Measurements from ENCODE around the gene ZFYVE19.

Gene ZFYVE19

DNA sequence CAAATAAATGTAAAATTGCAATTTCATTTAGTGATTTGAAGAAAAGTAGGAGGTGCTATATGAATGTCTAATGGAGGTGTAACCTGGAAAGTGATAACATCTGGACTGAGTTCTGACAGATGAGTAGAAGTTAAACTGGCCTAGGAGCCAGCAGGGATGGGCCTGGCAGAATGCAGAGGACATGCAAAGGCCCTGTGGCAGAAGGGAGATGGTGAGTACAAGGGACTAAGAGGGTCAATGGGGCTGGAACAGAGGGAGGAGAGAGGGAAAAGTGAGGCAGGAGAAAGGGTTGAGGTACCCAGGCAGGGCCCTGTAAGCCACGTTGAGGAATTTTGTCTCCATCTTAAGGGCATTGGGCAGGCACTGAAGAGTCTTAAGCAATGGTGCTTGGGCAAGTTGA, 25.0 kb downstream of the ZFYVE19 start:
- DNase-seq = no peak
- H3K27ac ChIP-seq (ENCODE audit: insufficient read depth in 1 of 2, low read depth in 1 of 2, low read length in 2 of 2, poor library complexity in 1 of 2, severe bottlenecking in 2 of 2) = no peak overlapping the region
- ChIA-PET CTCF (interaction anchor here (0.9 kb wide), 1 partner anchor 47 kb away, joined by 3 read pairs; no protein-coding TSS in a partner anchor), POLR2A (no interaction called here)
- H3K4me1 ChIP-seq (ENCODE audit: control extremely low read depth in 1 of 4, control insufficient read depth in 4 of 4, insufficient read depth in 4 of 4, low read length in 3 of 4) = no peaks in the 10 kb centered on the region
- H3K9me3 ChIP-seq (ENCODE audit: control extremely low read depth in 1 of 5, control insufficient read depth in 4 of 5, insufficient read depth in 2 of 5, low read depth in 1 of 5, low read length in 4 of 5) = no peaks in the 10 kb centered on the region
- 100% methylated on average over 1 of the region's 1 CpG for WGBS (ENCODE audit: insufficient coverage)
- H3K36me3 ChIP-seq (ENCODE audit: control insufficient read depth in 4 of 4, insufficient read depth in 4 of 4, low read length in 3 of 4) = no peaks in the 10 kb centered on the region
- H3K27me3 ChIP-seq (replicated peaks in 2 of 5; ENCODE audit: control insufficient read depth in 4 of 5, insufficient read depth in 5 of 5, low read length in 4 of 5) = no peaks in the 10 kb centered on the region
- no peak overlapping the region for H3K4me3 ChIP-seq (ENCODE audit: control insufficient read depth in 1 of 7, extremely low read depth in 1 of 7, insufficient read depth in 4 of 7, low read depth in 2 of 7, low read length in 6 of 7)

DNA sequence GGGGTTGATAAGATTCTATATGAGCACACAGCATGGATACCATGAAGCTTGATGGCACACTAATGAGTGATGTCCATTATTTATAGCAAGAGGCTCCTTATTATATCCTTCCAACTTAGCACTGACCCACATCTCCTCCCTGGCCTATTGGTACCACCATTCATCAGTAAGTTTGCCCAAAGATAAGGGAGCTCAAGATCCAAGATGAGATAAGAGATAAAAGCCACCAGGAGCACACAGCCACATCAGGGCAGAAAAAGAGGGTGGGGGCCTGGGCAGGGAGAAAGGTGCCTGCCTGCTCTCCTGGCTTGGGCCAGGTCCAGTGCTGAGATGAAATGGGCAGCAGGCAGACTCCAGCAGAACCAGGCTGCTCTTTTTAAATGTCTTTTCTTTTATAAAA, 26.0 kb downstream of the ZFYVE19 start:
- Histone ChIP-seq H3K4me3 (ENCODE audit: control insufficient read depth in 1 of 7, extremely low read depth in 1 of 7, insufficient read depth in 4 of 7, low read depth in 2 of 7, low read length in 6 of 7) (no peak overlapping the region), H3K27ac (ENCODE audit: insufficient read depth in 1 of 2, low read depth in 1 of 2, low read length in 2 of 2, poor library complexity in 1 of 2, severe bottlenecking in 2 of 2) (no peak overlapping the region), H3K36me3 (ENCODE audit: control insufficient read depth in 4 of 4, insufficient read depth in 4 of 4, low read length in 3 of 4) (no peaks in the 10 kb centered on the region), H3K27me3 (replicated peaks in 2 of 5; ENCODE audit: control insufficient read depth in 4 of 5, insufficient read depth in 5 of 5, low read length in 4 of 5) (no peaks in the 10 kb centered on the region), H3K9me3 (ENCODE audit: control extremely low read depth in 1 of 5, control insufficient read depth in 4 of 5, insufficient read depth in 2 of 5, low read depth in 1 of 5, low read length in 4 of 5) (no peaks in the 10 kb centered on the region), H3K4me1 (ENCODE audit: control extremely low read depth in 1 of 4, control insufficient read depth in 4 of 4, insufficient read depth in 4 of 4, low read length in 3 of 4) (no peaks in the 10 kb centered on the region)
- CTCF ChIA-PET = no interaction called here
- no peak for DNase-seq
- POLR2A ChIA-PET = no interaction called here

DNA sequence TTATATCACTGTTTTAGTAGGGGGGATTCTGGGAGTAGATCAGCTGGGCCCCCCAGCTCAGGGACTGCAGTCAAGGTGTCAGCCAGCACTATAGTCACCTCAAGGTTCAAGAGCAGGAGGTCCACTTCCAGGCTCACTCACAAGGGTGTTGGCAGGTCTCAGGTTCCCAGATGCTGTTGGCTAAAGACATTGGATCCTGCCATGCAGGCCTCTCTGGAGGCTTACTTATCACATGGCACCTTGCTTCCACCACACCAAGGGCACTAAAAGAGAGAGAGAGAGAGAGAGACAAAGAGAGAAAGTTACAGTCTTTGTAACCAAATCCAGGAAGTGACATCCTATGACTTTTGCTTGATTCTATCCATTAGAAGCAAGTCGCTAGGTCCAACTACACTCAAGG, 29.1 kb downstream of the ZFYVE19 start:
- H3K4me3 ChIP-seq (ENCODE audit: control insufficient read depth in 1 of 7, extremely low read depth in 1 of 7, insufficient read depth in 4 of 7, low read depth in 2 of 7, low read length in 6 of 7) = no peak overlapping the region
- no peaks in the 10 kb centered on the region for H3K9me3 ChIP-seq (ENCODE audit: control extremely low read depth in 1 of 5, control insufficient read depth in 4 of 5, insufficient read depth in 2 of 5, low read depth in 1 of 5, low read length in 4 of 5)
- H3K27me3 ChIP-seq (replicated peaks in 2 of 5; ENCODE audit: control insufficient read depth in 4 of 5, insufficient read depth in 5 of 5, low read length in 4 of 5) = no peaks in the 10 kb centered on the region
- no peaks in the 10 kb centered on the region for H3K4me1 ChIP-seq (ENCODE audit: control extremely low read depth in 1 of 4, control insufficient read depth in 4 of 4, insufficient read depth in 4 of 4, low read length in 3 of 4)
- H3K36me3 ChIP-seq (ENCODE audit: control insufficient read depth in 4 of 4, insufficient read depth in 4 of 4, low read length in 3 of 4) = no peaks in the 10 kb centered on the region
- H3K27ac ChIP-seq (ENCODE audit: insufficient read depth in 1 of 2, low read depth in 1 of 2, low read length in 2 of 2, poor library complexity in 1 of 2, severe bottlenecking in 2 of 2) = no peak overlapping the region
- no peak for DNase-seq
- POLR2A ChIA-PET = interaction anchor here (0.7 kb wide), 1 partner anchor 50 kb away, joined by 3 read pairs; no protein-coding TSS in a partner anchor
- 89% methylated on average over 1 of the region's 1 CpG for whole genome bisulfite sequencing (ENCODE audit: insufficient coverage)
- CTCF ChIA-PET = interaction anchor here (0.8 kb wide), 1 partner anchor 56 kb away, joined by 3 read pairs; no protein-coding TSS in a partner anchor

DNA sequence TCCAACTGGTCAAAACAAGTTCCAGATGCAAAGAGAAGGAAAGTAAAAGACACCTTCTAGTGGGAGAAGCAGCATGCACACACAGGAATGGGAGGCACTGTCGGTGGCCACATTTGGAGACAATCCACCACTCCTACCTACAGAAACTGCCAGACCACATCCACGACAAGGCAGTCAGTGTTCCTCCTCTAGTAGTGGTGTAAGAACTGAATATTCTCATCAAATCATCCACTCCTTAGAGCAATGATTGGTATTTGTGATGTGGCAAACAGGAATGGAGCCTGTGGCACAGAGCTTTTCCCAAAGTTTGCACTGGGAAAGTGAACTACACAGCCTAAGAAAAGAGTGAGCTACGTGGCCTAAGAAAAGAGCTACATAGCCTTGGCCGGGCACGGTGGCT, 31.9 kb downstream of the ZFYVE19 start:
- CTCF ChIA-PET = interaction anchor here (0.8 to 1.3 kb wide), 2 partner anchors 18 to 19 kb away, joined by 4 to 6 read pairs; no protein-coding TSS in a partner anchor
- H3K36me3 ChIP-seq (ENCODE audit: control insufficient read depth in 4 of 4, insufficient read depth in 4 of 4, low read length in 3 of 4) = no peaks in the 10 kb centered on the region
- DNase-seq = no peak
- no peak overlapping the region for H3K27ac ChIP-seq (ENCODE audit: insufficient read depth in 1 of 2, low read depth in 1 of 2, low read length in 2 of 2, poor library complexity in 1 of 2, severe bottlenecking in 2 of 2)
- no peak overlapping the region for H3K4me3 ChIP-seq (ENCODE audit: control insufficient read depth in 1 of 7, extremely low read depth in 1 of 7, insufficient read depth in 4 of 7, low read depth in 2 of 7, low read length in 6 of 7)
- peaks cover 0 to 5% (median 0%) of the 10 kb centered on the region in 5 experiments for H3K27me3 ChIP-seq (replicated peaks in 2 of 5; ENCODE audit: control insufficient read depth in 4 of 5, insufficient read depth in 5 of 5, low read length in 4 of 5)
- WGBS (ENCODE audit: insufficient coverage) = 80% methylated on average over 1 of the region's 5 CpGs
- no peaks in the 10 kb centered on the region for H3K9me3 ChIP-seq (ENCODE audit: control extremely low read depth in 1 of 5, control insufficient read depth in 4 of 5, insufficient read depth in 2 of 5, low read depth in 1 of 5, low read length in 4 of 5)
- H3K4me1 ChIP-seq (ENCODE audit: control extremely low read depth in 1 of 4, control insufficient read depth in 4 of 4, insufficient read depth in 4 of 4, low read length in 3 of 4) = peaks cover 0 to 4% (median 0%) of the 10 kb centered on the region in 4 experiments
- POLR2A ChIA-PET = no interaction called here

DNA sequence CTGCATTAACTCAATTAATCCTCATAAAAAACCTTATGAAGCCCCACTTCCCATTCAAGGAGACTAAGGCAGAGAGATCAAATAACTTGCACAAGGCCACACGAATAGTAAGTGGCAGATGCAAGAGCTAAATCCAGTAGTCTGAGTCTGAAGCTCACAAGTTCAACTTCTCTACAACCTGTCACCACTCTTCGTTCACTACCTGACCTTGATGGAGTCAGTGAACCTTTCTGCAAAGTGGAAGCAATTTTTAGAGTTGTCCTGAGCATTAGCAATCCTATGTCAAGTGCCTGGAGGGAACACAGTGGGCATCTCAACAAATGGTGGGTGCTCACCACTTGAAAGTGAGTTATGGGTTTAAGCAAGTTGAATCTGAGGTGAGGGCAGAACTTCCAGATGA, 34.9 kb downstream of the ZFYVE19 start:
- ChIA-PET CTCF (interaction anchor here (1.5 to 7.6 kb wide), 2 partner anchors 10 to 16 kb away, joined by 3 to 78 read pairs; no protein-coding TSS in a partner anchor), POLR2A (no interaction called here)
- Histone ChIP-seq H3K27me3 (replicated peaks in 2 of 5; ENCODE audit: control insufficient read depth in 4 of 5, insufficient read depth in 5 of 5, low read length in 4 of 5) (peaks cover 0 to 5% (median 0%) of the 10 kb centered on the region in 5 experiments), H3K4me3 (ENCODE audit: control insufficient read depth in 1 of 7, extremely low read depth in 1 of 7, insufficient read depth in 4 of 7, low read depth in 2 of 7, low read length in 6 of 7) (no peak overlapping the region), H3K36me3 (ENCODE audit: control insufficient read depth in 4 of 4, insufficient read depth in 4 of 4, low read length in 3 of 4) (no peaks in the 10 kb centered on the region), H3K9me3 (ENCODE audit: control extremely low read depth in 1 of 5, control insufficient read depth in 4 of 5, insufficient read depth in 2 of 5, low read depth in 1 of 5, low read length in 4 of 5) (no peaks in the 10 kb centered on the region), H3K4me1 (ENCODE audit: control extremely low read depth in 1 of 4, control insufficient read depth in 4 of 4, insufficient read depth in 4 of 4, low read length in 3 of 4) (peaks cover 2 to 32% (median 28%) of the 10 kb centered on the region in 4 experiments), H3K27ac (ENCODE audit: insufficient read depth in 1 of 2, low read depth in 1 of 2, low read length in 2 of 2, poor library complexity in 1 of 2, severe bottlenecking in 2 of 2) (no peak overlapping the region)
- DNase-seq = no peak
- 100% methylated on average over 1 of the region's 2 CpGs for WGBS (ENCODE audit: insufficient coverage)

DNA sequence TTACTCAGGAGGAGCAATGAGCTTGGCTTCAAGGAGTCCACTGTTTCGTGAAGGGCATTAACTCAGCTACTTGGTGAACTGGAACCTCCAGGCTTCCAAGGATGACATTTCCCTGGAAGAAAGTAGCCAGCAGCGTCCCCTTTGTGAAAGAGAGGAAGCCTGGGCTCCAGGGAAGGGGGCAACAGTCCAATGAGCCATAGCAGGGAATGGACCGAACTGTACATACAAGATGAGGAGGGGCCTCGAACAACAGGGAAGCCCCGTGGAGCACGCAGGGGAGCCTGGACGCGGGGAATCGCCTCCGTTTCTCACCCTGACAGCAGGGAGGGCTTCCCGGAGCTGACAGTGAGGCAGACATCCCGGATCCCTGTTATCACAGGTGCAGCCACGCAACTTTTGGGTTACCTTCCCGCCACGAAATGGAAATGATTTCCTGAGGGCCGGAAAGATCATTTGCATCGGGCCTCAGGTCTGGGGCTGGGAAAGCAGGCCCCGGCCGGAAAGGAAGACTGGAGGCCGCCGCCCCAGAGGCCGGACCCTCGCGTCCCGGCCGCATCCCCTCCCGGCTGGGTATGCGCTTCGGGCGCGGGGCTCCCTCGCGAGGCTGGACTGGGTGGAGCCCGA, 36.5 kb downstream of the ZFYVE19 start:
- Histone ChIP-seq H3K9me3 (ENCODE audit: control extremely low read depth in 1 of 5, control insufficient read depth in 4 of 5, insufficient read depth in 2 of 5, low read depth in 1 of 5, low read length in 4 of 5) (no peaks in the 10 kb centered on the region), H3K27me3 (replicated peaks in 2 of 5; ENCODE audit: control insufficient read depth in 4 of 5, insufficient read depth in 5 of 5, low read length in 4 of 5) (peaks cover 0 to 5% (median 0%) of the 10 kb centered on the region in 5 experiments), H3K4me1 (ENCODE audit: control extremely low read depth in 1 of 4, control insufficient read depth in 4 of 4, insufficient read depth in 4 of 4, low read length in 3 of 4) (peaks cover 7 to 48% (median 42%) of the 10 kb centered on the region in 4 experiments), H3K27ac (ENCODE audit: insufficient read depth in 1 of 2, low read depth in 1 of 2, low read length in 2 of 2, poor library complexity in 1 of 2, severe bottlenecking in 2 of 2) (no peak overlapping the region), H3K36me3 (ENCODE audit: control insufficient read depth in 4 of 4, insufficient read depth in 4 of 4, low read length in 3 of 4) (no peaks in the 10 kb centered on the region), H3K4me3 (ENCODE audit: control insufficient read depth in 1 of 7, extremely low read depth in 1 of 7, insufficient read depth in 4 of 7, low read depth in 2 of 7, low read length in 6 of 7) (peak overlapping the region in 6 of 7 experiments; percentile 56 to 84 (median 70))
- ChIA-PET CTCF (interaction anchor here (1.0 to 7.6 kb wide), 5 partner anchors 9 to 30 kb away, joined by 3 to 78 read pairs (median 4); no protein-coding TSS in a partner anchor), POLR2A (no interaction called here)
- 40% methylated on average over 27 of the region's 34 CpGs for WGBS (ENCODE audit: insufficient coverage)
- DNase-seq = no peak

DNA sequence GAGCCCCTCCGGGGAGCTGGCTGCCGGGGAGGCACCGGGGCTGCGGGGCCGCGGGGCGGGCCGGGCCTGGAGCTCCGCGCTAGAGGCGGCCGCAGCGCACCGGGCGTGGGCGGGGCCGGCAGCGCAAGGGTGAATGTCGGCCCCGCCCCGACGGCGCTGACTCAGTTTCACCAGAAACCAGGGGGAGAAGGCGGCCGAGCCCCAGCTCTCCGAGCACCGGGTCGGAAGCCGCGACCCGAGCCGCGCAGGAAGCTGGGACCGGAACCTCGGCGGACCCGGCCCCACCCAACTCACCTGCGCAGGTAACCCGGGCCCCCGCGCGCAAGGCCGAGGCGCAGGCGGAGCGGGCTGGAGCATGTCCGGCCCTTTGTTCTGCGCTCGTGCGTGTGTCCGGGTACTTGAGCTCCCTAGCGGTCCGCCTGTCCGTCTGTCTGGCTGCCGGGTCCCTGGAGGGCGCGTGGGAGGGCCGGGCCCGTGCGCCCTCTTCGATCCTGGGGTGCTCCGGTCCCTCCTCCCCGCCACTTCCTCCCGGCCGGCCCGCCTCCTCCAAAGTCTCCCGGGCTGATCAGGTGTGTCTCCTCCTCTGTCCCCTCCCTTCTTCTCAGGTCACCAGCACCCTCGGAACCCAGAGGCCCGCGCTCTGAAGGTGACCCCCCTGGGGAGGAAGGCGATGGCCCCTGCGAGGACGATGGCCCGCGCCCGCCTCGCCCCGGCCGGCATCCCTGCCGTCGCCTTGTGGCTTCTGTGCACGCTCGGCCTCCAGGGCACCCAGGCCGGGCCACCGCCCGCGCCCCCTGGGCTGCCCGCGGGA, 37.2 kb downstream of the ZFYVE19 start, which contains the start of gene SPINT1:
Gene SPINT1, plus strand, starts transcription at position 164 of the 811 bp plus-strand sequence. Its CDS starts 507 bp downstream, at position 671.
- ChIA-PET POLR2A (no interaction called here), CTCF (interaction anchor here (0.9 to 7.6 kb wide), 8 partner anchors 8 to 57 kb away, joined by 3 to 78 read pairs (median 4); no protein-coding TSS in a partner anchor)
- peak in 2 of 3 donors; percentile 24 to 54 for DNase-seq
- Histone ChIP-seq H3K27ac (ENCODE audit: insufficient read depth in 1 of 2, low read depth in 1 of 2, low read length in 2 of 2, poor library complexity in 1 of 2, severe bottlenecking in 2 of 2) (no peak within 1 kb of the TSS), H3K27me3 (replicated peaks in 2 of 5; ENCODE audit: control insufficient read depth in 4 of 5, insufficient read depth in 5 of 5, low read length in 4 of 5) (peaks cover 0 to 5% (median 0%) of the 10 kb centered on the region in 5 experiments), H3K36me3 (ENCODE audit: control insufficient read depth in 4 of 4, insufficient read depth in 4 of 4, low read length in 3 of 4) (peaks cover 0 to under 1% (median 0%) of the 10 kb centered on the region in 4 experiments), H3K4me1 (ENCODE audit: control extremely low read depth in 1 of 4, control insufficient read depth in 4 of 4, insufficient read depth in 4 of 4, low read length in 3 of 4) (peaks cover 7 to 48% (median 42%) of the 10 kb centered on the region in 4 experiments), H3K9me3 (ENCODE audit: control extremely low read depth in 1 of 5, control insufficient read depth in 4 of 5, insufficient read depth in 2 of 5, low read depth in 1 of 5, low read length in 4 of 5) (no peaks in the 10 kb centered on the region), H3K4me3 (ENCODE audit: control insufficient read depth in 1 of 7, extremely low read depth in 1 of 7, insufficient read depth in 4 of 7, low read depth in 2 of 7, low read length in 6 of 7) (peak within 1 kb of the TSS; percentile 56 to 84 (median 66))
- WGBS (ENCODE audit: insufficient coverage) = 0% methylated on average over 69 of the region's 89 CpGs

Measured in common myeloid progenitor, CD34-positive (primary cell).